Activated CD8-positive, alpha-beta memory T cell treated with anti-CD3 and anti-CD28 coated beads, Interleukin-2, amount 10 ng/mL, durations not matched to agents 7 days and 5 days (primary cell): ENCODE results near the gene CRIM1. TPM values are rescaled to one million over a fixed set of nuclear protein-coding genes. Genes with fewer than 3 reads are reported as not detected.

Experiments used
- ATAC-seq: fragments of 150-1000 bp; cut with Tn5 transposase; one replicate; pipeline ENCODE4 v1.10.0; 2021; ENCODE audit warnings: moderate library complexity
- CTCF ChIA-PET: fragments of 350-600 bp; sonication (Branson Sonifier 250); formaldehyde crosslinking; loops from one replicate; lab custom pipeline; 2021; ENCODE audit warnings: antibody characterized with exemption; lab: Charles Lee
- DNase-seq: peaks from one replicate; pipeline ENCODE4 v3.0.0-alpha.2; 2020
- H3K27ac Mint-ChIP-seq: one replicate; pipeline ENCODE4 v1.8.0; 2021; ENCODE audit warnings: mild to moderate bottlenecking, mixed read lengths
- H3K27me3 Mint-ChIP-seq: one replicate; pipeline ENCODE4 v1.8.0; 2021; ENCODE audit warnings: mixed read lengths
- H3K36me3 Mint-ChIP-seq: one replicate; pipeline ENCODE4 v1.8.0; 2021; ENCODE audit warnings: mild to moderate bottlenecking, mixed read lengths
- H3K4me1 Mint-ChIP-seq: one replicate; pipeline ENCODE4 v1.8.0; 2021; ENCODE audit warnings: mixed read lengths
- H3K4me3 Mint-ChIP-seq: one replicate; pipeline ENCODE4 v1.8.0; 2021; ENCODE audit warnings: mild to moderate bottlenecking, moderate library complexity, mixed read lengths
- H3K9me3 Mint-ChIP-seq: one replicate; pipeline ENCODE4 v1.8.0; 2022; ENCODE audit warnings: low read depth, mixed read lengths
- total RNA-seq, 2 experiments: library from RNA; stranded (reverse); gene quantifications; one replicate each; pipeline ENCODE4 v1.2.3, GENCODE V29; 2021

Gene CRIM1
- total RNA-seq, 2 experiments from 2014 or later, result 12.6 to 17.6 TPM

GRCh38 chr2:36556842-36557241 is 201.3 kb downstream of the CRIM1 start:
- no peaks in the 10 kb centered on the region for H3K4me1 Mint-ChIP-seq
- H3K27ac Mint-ChIP-seq, result no peak overlapping the region
- no peak overlapping the region for H3K4me3 Mint-ChIP-seq
- H3K36me3 Mint-ChIP-seq, result peaks cover 8% of the 10 kb centered on the region
- no peaks in the 10 kb centered on the region for H3K27me3 Mint-ChIP-seq
- DNase-seq (no peak), ATAC-seq (no peak)
- H3K9me3 Mint-ChIP-seq, result no peaks in the 10 kb centered on the region
- CTCF ChIA-PET, result no interaction called here

- CTCF ChIA-PET, result no interaction called here
- H3K4me3 Mint-ChIP-seq, result no peak overlapping the region
- no peak overlapping the region for H3K27ac Mint-ChIP-seq
- H3K36me3 Mint-ChIP-seq, result peaks cover 11% of the 10 kb centered on the region
- no peak for ATAC-seq
- peaks cover 9% of the 10 kb centered on the region for H3K4me1 Mint-ChIP-seq
- no peaks in the 10 kb centered on the region for H3K27me3 Mint-ChIP-seq
- DNase-seq, result no peak
- no peaks in the 10 kb centered on the region for H3K9me3 Mint-ChIP-seq
Measured at GRCh38 chr2:36559221-36559942, 203.8 kb downstream of the CRIM1 start.

GRCh38 chr2:36560726-36561125 is 205.1 kb downstream of the CRIM1 start:
- H3K27me3 Mint-ChIP-seq, result no peaks in the 10 kb centered on the region
- no peak for ATAC-seq
- peaks cover 7% of the 10 kb centered on the region for H3K36me3 Mint-ChIP-seq
- no peak overlapping the region for H3K27ac Mint-ChIP-seq
- no peak for DNase-seq
- CTCF ChIA-PET, result no interaction called here
- peaks cover 9% of the 10 kb centered on the region for H3K4me1 Mint-ChIP-seq
- H3K4me3 Mint-ChIP-seq, result no peak overlapping the region
- H3K9me3 Mint-ChIP-seq, result no peaks in the 10 kb centered on the region

- CTCF ChIA-PET, result no interaction called here
- H3K4me3 Mint-ChIP-seq, result no peak overlapping the region
- ATAC-seq (no peak), DNase-seq (no peak)
- H3K27ac Mint-ChIP-seq, result no peak overlapping the region
- H3K4me1 Mint-ChIP-seq, result peaks cover 9% of the 10 kb centered on the region
- H3K27me3 Mint-ChIP-seq, result no peaks in the 10 kb centered on the region
- no peaks in the 10 kb centered on the region for H3K9me3 Mint-ChIP-seq
- H3K36me3 Mint-ChIP-seq, result peaks cover 7% of the 10 kb centered on the region
Measured at GRCh38 chr2:36561237-36561944, 205.8 kb downstream of the CRIM1 start.

- Mint-ChIP-seq H3K4me1 (peaks cover 9% of the 10 kb centered on the region), H3K36me3 (peaks cover 7% of the 10 kb centered on the region), H3K27me3 (no peaks in the 10 kb centered on the region), H3K4me3 (no peak overlapping the region), H3K27ac (no peak overlapping the region), H3K9me3 (no peaks in the 10 kb centered on the region)
- CTCF ChIA-PET, result interaction anchor here (0.7 kb wide), 1 partner anchor 10 kb away, joined by 4 read pairs; no protein-coding TSS in a partner anchor
- ATAC-seq, result no peak
- DNase-seq, result no peak
Measured at GRCh38 chr2:36562240-36562639, 206.7 kb downstream of the CRIM1 start.

DNA sequence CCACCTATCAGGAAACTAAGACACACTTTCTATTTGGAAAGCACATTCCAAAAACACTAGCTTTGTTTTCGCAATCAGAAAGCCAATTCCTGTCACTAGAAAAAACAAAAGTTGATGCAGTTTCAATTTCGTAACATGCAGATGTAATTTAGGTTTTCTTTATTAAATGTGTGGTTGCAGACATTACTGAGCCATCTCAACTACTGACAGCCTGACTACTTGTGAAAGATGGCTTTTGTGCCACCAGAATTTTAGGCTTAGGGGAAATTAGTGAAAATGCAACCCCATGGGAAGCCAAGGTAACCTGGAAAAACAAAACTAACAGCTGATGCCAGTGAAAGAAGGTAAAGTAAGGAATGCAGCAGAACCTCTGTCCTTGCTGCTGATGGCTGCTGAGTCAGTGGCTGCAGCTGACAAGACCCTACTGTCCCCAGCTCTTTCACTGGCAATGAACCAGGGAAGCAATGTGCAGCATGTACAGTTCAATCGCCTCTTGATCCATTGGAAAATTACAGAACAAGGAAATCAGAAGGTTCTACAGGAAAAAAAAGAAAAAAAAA is 207.5 kb downstream of the CRIM1 start:
- no peak overlapping the region for H3K27ac Mint-ChIP-seq
- no peak overlapping the region for H3K4me3 Mint-ChIP-seq
- DNase-seq (no peak), ATAC-seq (no peak)
- CTCF ChIA-PET, result interaction anchor here (0.7 kb wide), 1 partner anchor 9 kb away, joined by 4 read pairs; no protein-coding TSS in a partner anchor
- H3K4me1 Mint-ChIP-seq, result peaks cover 9% of the 10 kb centered on the region
- no peaks in the 10 kb centered on the region for H3K9me3 Mint-ChIP-seq
- H3K27me3 Mint-ChIP-seq, result no peaks in the 10 kb centered on the region
- peaks cover 7% of the 10 kb centered on the region for H3K36me3 Mint-ChIP-seq

DNA sequence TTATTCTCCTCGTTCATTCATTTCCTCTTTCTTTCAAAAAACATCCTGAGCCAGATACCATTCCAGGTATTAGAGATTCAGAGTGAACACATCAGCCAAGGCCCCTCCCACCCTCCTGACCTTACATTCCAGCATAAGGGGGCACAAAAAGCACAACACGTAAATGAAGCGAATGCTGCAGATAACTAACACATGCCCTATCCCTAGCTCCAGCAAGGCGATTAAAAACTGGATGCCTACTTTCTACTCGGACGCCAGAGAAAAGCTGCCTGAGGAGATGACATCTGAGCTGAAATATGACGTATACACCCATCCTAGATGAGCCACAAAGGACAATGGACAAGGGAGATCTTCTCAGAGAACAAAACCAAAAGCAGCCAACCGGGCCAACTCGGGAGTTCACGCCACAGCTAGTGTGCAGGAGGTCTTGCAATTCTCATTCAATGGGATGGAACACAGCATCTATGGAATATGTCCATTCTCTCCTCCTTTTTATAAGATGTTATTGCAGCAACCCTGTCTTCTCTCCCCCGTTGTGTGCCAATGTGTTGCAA is 208.9 kb downstream of the CRIM1 start:
- H3K36me3 Mint-ChIP-seq, result peaks cover 7% of the 10 kb centered on the region
- H3K27ac Mint-ChIP-seq, result no peak overlapping the region
- no peaks in the 10 kb centered on the region for H3K9me3 Mint-ChIP-seq
- peaks cover 9% of the 10 kb centered on the region for H3K4me1 Mint-ChIP-seq
- CTCF ChIA-PET, result no interaction called here
- H3K27me3 Mint-ChIP-seq, result no peaks in the 10 kb centered on the region
- ATAC-seq (no peak), DNase-seq (no peak)
- H3K4me3 Mint-ChIP-seq, result no peak overlapping the region

- Mint-ChIP-seq H3K27me3 (no peaks in the 10 kb centered on the region), H3K36me3 (peaks cover 6% of the 10 kb centered on the region), H3K4me1 (peaks cover 9% of the 10 kb centered on the region), H3K9me3 (no peaks in the 10 kb centered on the region), H3K4me3 (no peak overlapping the region), H3K27ac (no peak overlapping the region)
- CTCF ChIA-PET, result no interaction called here
- no peak for DNase-seq
- no peak for ATAC-seq
Measured at GRCh38 chr2:36565712-36566111, 210.1 kb downstream of the CRIM1 start.

- no peak for DNase-seq
- Mint-ChIP-seq H3K27ac (no peak overlapping the region), H3K4me1 (peaks cover 9% of the 10 kb centered on the region), H3K27me3 (no peaks in the 10 kb centered on the region), H3K36me3 (peaks cover 6% of the 10 kb centered on the region), H3K4me3 (no peak overlapping the region), H3K9me3 (no peaks in the 10 kb centered on the region)
- ATAC-seq, result no peak
- CTCF ChIA-PET, result no interaction called here
Measured at GRCh38 chr2:36566887-36567286, 211.3 kb downstream of the CRIM1 start.

DNA sequence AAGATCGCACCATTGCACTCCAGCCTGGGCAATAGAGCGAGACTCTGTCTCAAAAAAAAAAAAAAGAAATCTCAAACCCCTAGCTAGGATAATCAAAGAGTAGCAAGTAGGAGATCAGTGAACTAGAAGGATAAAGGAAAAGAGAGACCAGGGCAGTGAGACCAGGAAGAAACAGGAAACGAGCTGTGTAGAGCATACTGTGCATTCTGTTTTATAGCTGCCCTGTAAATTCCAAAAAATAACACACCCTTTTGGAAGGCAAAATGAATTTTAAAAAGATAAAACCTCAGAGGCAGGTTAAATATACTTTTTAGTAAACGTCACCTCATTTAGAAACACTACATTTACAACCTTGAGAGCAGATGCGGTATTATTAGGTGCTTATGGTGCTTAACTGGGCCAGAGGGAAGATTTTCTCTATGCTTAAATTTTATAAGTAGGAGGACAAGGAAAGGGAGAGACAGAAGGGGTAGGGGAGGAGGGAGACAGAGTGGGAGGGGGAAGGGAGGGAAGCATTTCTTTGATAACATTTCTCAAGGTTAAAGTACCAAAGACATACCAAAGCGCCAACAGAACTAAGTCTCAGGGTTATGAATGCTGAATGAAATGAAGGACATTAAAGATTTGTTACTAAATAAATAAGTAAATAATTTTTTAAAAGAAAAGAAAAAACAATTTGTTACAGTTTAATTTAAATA is 212.3 kb downstream of the CRIM1 start:
- ATAC-seq (no peak), DNase-seq (no peak)
- Mint-ChIP-seq H3K9me3 (no peaks in the 10 kb centered on the region), H3K4me1 (peaks cover 9% of the 10 kb centered on the region), H3K27me3 (no peaks in the 10 kb centered on the region), H3K27ac (no peak overlapping the region), H3K36me3 (peaks cover 12% of the 10 kb centered on the region), H3K4me3 (no peak overlapping the region)
- CTCF ChIA-PET, result no interaction called here

DNA sequence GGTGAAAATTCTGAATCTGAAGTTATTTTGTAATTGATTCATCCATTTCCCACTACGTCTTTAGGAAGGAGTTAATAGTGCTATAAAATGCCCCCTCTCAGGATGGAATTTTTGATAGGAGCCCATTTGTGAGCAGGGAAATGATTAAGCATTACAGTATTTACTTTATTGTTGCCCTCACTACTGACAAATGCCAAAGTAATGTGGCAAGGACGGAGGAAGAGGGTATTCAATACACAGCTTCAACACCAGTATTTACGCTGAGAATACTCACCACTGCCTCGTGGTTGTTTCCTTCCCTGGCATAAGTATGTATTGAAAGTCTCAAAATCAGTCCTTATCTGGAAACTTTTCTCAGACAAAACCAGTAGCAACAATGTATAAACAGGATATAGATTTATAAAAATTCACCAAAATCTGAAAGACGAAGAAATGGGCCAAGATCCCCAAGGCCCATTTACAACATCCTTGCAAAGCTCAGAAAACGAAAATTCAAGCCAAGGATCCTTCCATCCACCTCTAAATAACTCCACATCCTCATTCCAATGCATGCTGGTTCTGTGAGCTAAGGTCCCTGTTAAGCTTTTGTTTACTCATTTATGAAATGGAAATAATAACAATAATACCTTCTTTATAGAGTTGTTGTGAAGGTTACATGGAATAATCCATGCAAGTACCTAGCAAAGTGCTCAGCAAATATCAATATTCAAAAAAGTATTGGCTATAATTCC is 213.1 kb downstream of the CRIM1 start:
- ATAC-seq, result no peak
- CTCF ChIA-PET, result interaction anchor here (1.3 kb wide), 1 partner anchor 15 kb away, joined by 3 read pairs; no protein-coding TSS in a partner anchor

DNA sequence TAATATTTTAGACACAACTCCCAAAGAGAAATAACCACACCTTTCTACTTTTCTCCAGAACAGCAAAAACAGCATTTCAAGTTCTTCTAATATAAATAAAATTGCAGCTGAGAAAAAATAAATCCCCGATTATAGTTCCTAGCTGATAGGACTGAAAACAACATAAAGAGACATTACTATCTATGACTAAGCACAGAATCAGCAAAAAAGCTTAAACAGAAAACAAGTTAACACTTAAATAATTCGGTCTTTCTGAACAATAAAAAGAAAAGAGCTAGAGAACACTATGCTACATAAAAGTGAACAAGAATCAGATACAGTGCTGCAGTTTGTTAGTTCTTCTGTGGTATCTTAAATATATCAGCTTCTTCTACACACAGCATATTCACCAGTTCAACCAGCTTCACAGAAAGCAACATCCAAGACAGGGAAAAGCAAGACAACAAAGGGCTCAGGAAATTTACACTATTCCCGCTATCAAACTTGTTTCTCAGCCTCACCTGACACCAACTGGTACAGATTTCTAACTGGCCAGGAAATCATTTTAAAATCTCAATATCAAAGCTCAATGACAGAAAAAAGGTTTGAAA is 213.8 kb downstream of the CRIM1 start:
- DNase-seq, result no peak
- H3K27me3 Mint-ChIP-seq, result no peaks in the 10 kb centered on the region
- CTCF ChIA-PET, result interaction anchor here (1.3 kb wide), 1 partner anchor 16 kb away, joined by 3 read pairs; no protein-coding TSS in a partner anchor
- no peaks in the 10 kb centered on the region for H3K9me3 Mint-ChIP-seq
- ATAC-seq, result no peak
- no peak overlapping the region for H3K4me3 Mint-ChIP-seq
- peaks cover 16% of the 10 kb centered on the region for H3K36me3 Mint-ChIP-seq
- no peak overlapping the region for H3K27ac Mint-ChIP-seq
- no peaks in the 10 kb centered on the region for H3K4me1 Mint-ChIP-seq

More for the DNA sequence above, 213.1 kb downstream of the CRIM1 start:
- Mint-ChIP-seq H3K4me3 (no peak overlapping the region), H3K9me3 (no peaks in the 10 kb centered on the region), H3K27me3 (no peaks in the 10 kb centered on the region), H3K4me1 (peaks cover 2% of the 10 kb centered on the region), H3K36me3 (peaks cover 14% of the 10 kb centered on the region), H3K27ac (no peak overlapping the region)
- DNase-seq, result no peak
